Aorta (tissue), 5 donors: ENCODE data around the gene FCHSD2. TPM values are rescaled to one million over a fixed set of nuclear protein-coding genes. Genes with fewer than 3 reads are reported as not detected.
"Not testable (repeated sequence)": the region's sequence is repeated elsewhere in the genome, so short reads cannot be mapped to it uniquely, and the experiment has no call there.

Source experiments
- ATAC-seq: fragments of 200-7000 bp; cut with Tn5 transposase; one replicate; pipeline ENCODE4 v1.9.1; 2022; ENCODE audit warnings: moderate library complexity; ENCODE audit not compliant: low FRiP score
- DNase-seq, 2 donors: peaks; one replicate each; pipeline ENCODE4 v3.0.0-alpha.2; 2020
- H3K27ac ChIP-seq, 2 donors: one replicate each; pipeline ENCODE4 v1.5.1; 2013; ENCODE audit warnings: low read length in 2 of 2, mild to moderate bottlenecking in 2 of 2, moderate library complexity in 2 of 2, control low read depth in 1 of 2, inconsistent platforms in 1 of 2, low read depth in 1 of 2
- H3K27me3 ChIP-seq, 2 donors: one replicate each; pipeline ENCODE4 v1.6.1; 2013; ENCODE audit warnings: control low read depth in 1 of 2, low read length in 1 of 2, mild to moderate bottlenecking in 1 of 2, moderate library complexity in 1 of 2; ENCODE audit not compliant: insufficient read depth in 2 of 2, control insufficient read depth in 1 of 2
- H3K36me3 ChIP-seq, 2 donors: one replicate each; pipeline ENCODE4 v1.6.1; 2013; ENCODE audit warnings: control low read depth in 1 of 2, low read length in 1 of 2, mild to moderate bottlenecking in 1 of 2; ENCODE audit not compliant: insufficient read depth in 2 of 2, control insufficient read depth in 1 of 2
- H3K4me1 ChIP-seq, 2 donors: one replicate each; pipeline ENCODE4 v1.6.1; 2013; ENCODE audit warnings: low read length in 2 of 2, control low read depth in 1 of 2, mild to moderate bottlenecking in 1 of 2, moderate library complexity in 1 of 2; ENCODE audit not compliant: insufficient read depth in 2 of 2, control insufficient read depth in 1 of 2
- H3K4me3 ChIP-seq, 2 donors: one replicate each; pipeline ENCODE4 v1.5.1; 2013; ENCODE audit warnings: low read length in 2 of 2, control low read depth in 1 of 2, mild to moderate bottlenecking in 1 of 2
- H3K9me3 ChIP-seq: one replicate; pipeline ENCODE4 v1.6.1; 2013; ENCODE audit warnings: mild to moderate bottlenecking, low read length; ENCODE audit not compliant: control insufficient read depth
- WGBS, 2 donors: extraction: QIAGEN DNeasy Blood & Tissue Kit; methylation state at CpG; one replicate each; pipeline ENCODE4 v1.1.7; 2013; 5-methylcytosine and 5-hydroxymethylcytosine counted together
- intact Hi-C, 2 donors: fragments of 100-400 bp; cut with DNase I; formaldehyde crosslinking; loops; one replicate each; pipeline versions ENCODE4 v1.14.2 to v1.15.0; 2022
- polyA plus RNA-seq, 2 donors: library from polyadenylated mRNA; stranded (reverse); fragments of 200-250 nt; gene quantifications; one replicate each; pipeline ENCODE4 v1.2.3, GENCODE V29; 2013
- total RNA-seq, 2 donors: library from RNA; stranded (reverse); fragmentation: NEBNext Ultra II Directional; extraction: Animal tissue kit (Norgen Biotek cat#: 25700); gene quantifications; one replicate each; pipeline ENCODE4 v1.2.1, GENCODE V29; 2021
- donor health status: healthy with polysubstance abuse.
- donor health status: Bipolar disorder and iron deficiency.
- donor health status: DM: no; HTN: no; CAD: no.
- donor health status: DM: no; HTN: no; CAD: no.
- donor health status: DM: yes; HTN: yes; CAD: no.

The FCHSD2 gene
- total and polyA plus RNA-seq, 4 donors = 34.4 to 107 (median 62.2) TPM

GRCh38 chr11:72812604-72812966 lies 329.5 kb downstream of the FCHSD2 start:
- peaks cover 0 to 2% of the 10 kb centered on the region in 2 donors for H3K27me3 ChIP-seq
- no peak overlapping the region for H3K4me3 ChIP-seq
- H3K9me3 ChIP-seq = no peaks in the 10 kb centered on the region
- intact Hi-C loops = loop anchor here (2.0 to 5.0 kb wide), 3 partner anchors 18 to 90 kb away; partner anchors contain the start of gene STARD10 (in 1 of the 2)
- peak in 1 of 2 donors; percentile 33 for DNase-seq
- H3K36me3 ChIP-seq = no peaks in the 10 kb centered on the region
- H3K4me1 ChIP-seq = no peaks in the 10 kb centered on the region
- no peak for ATAC-seq
- peak overlapping the region; percentile 16 to 85 for H3K27ac ChIP-seq
- WGBS, 2 donors = 12% methylated on average over 4 of the region's 4 CpGs

GRCh38 chr11:72811686-72812085 lies 330.4 kb downstream of the FCHSD2 start:
- not testable (repeated sequence) for H3K4me1 ChIP-seq, H3K27me3 ChIP-seq, H3K4me3 ChIP-seq, DNase-seq, H3K9me3 ChIP-seq, H3K36me3 ChIP-seq, ATAC-seq, H3K27ac ChIP-seq
- WGBS, 2 donors = 89 to 92% methylated on average over 10 of the region's 10 CpGs
- intact Hi-C loops = loop anchor here (2.0 to 5.0 kb wide), 3 partner anchors 17 to 89 kb away; partner anchors contain the start of gene STARD10 (in 1 of the 2)

GRCh38 chr11:72808331-72808798 lies 333.8 kb downstream of the FCHSD2 start:
- ATAC-seq = no peak
- no peak for DNase-seq
- no peaks in the 10 kb centered on the region for H3K36me3 ChIP-seq
- H3K4me3 ChIP-seq = no peak overlapping the region
- no peak overlapping the region for H3K27ac ChIP-seq
- no peaks in the 10 kb centered on the region for H3K4me1 ChIP-seq
- no peaks in the 10 kb centered on the region for H3K9me3 ChIP-seq
- no peaks in the 10 kb centered on the region for H3K27me3 ChIP-seq
- 85 to 87% methylated on average over 4 of the region's 4 CpGs for WGBS, 2 donors
- intact Hi-C loops = no loop called here

- H3K27me3 ChIP-seq = no peaks in the 10 kb centered on the region
Observed at GRCh38 chr11:72807792-72808191, 334.3 kb downstream of the FCHSD2 start.

GRCh38 chr11:72807021-72807693 lies 335.0 kb downstream of the FCHSD2 start:
- Histone ChIP-seq H3K4me1 (no peaks in the 10 kb centered on the region), H3K36me3 (no peaks in the 10 kb centered on the region), H3K27me3 (no peaks in the 10 kb centered on the region), H3K27ac (no peak overlapping the region), H3K4me3 (no peak overlapping the region), H3K9me3 (no peaks in the 10 kb centered on the region)
- ATAC-seq = no peak
- 80 to 83% methylated on average over 5 of the region's 5 CpGs for WGBS, 2 donors
- intact Hi-C loops = no loop called here
- DNase-seq = no peak

More at GRCh38 chr11:72807792-72808191, 334.3 kb downstream of the FCHSD2 start:
- no peaks in the 10 kb centered on the region for H3K9me3 ChIP-seq
- H3K4me3 ChIP-seq = no peak overlapping the region
- DNase-seq (no peak), ATAC-seq (no peak)
- no peaks in the 10 kb centered on the region for H3K4me1 ChIP-seq
- 78 to 83% methylated on average over 2 of the region's 2 CpGs for WGBS, 2 donors
- no peaks in the 10 kb centered on the region for H3K36me3 ChIP-seq
- intact Hi-C loops = no loop called here
- no peak overlapping the region for H3K27ac ChIP-seq

GRCh38 chr11:72806378-72806777 lies 335.7 kb downstream of the FCHSD2 start:
- WGBS, 2 donors = 94 to 100% methylated on average over 1 of the region's 1 CpG
- intact Hi-C loops, H3K4me3 ChIP-seq, H3K4me1 ChIP-seq, DNase-seq, H3K27ac ChIP-seq, H3K27me3 ChIP-seq, H3K36me3 ChIP-seq, H3K9me3 ChIP-seq, ATAC-seq: not testable (repeated sequence)

GRCh38 chr11:72805216-72805615 lies 336.9 kb downstream of the FCHSD2 start:
- ATAC-seq (no peak), DNase-seq (no peak)
- WGBS, 2 donors = 84 to 87% methylated on average over 6 of the region's 6 CpGs
- intact Hi-C loops = no loop called here
- no peaks in the 10 kb centered on the region for H3K27me3 ChIP-seq
- H3K4me3 ChIP-seq = no peak overlapping the region
- no peaks in the 10 kb centered on the region for H3K9me3 ChIP-seq
- no peaks in the 10 kb centered on the region for H3K36me3 ChIP-seq
- no peaks in the 10 kb centered on the region for H3K4me1 ChIP-seq
- H3K27ac ChIP-seq = no peak overlapping the region

GRCh38 chr11:72802822-72803221 lies 339.3 kb downstream of the FCHSD2 start:
- WGBS, 2 donors = 84 to 90% methylated on average over 6 of the region's 6 CpGs
- Histone ChIP-seq H3K27me3 (no peaks in the 10 kb centered on the region), H3K4me1 (no peaks in the 10 kb centered on the region), H3K27ac (no peak overlapping the region), H3K4me3 (no peak overlapping the region), H3K36me3 (no peaks in the 10 kb centered on the region), H3K9me3 (no peaks in the 10 kb centered on the region)
- DNase-seq (no peak), ATAC-seq (no peak)
- intact Hi-C loops = no loop called here

- DNase-seq (no peak), ATAC-seq (no peak)
- no peaks in the 10 kb centered on the region for H3K27me3 ChIP-seq
- H3K9me3 ChIP-seq = no peaks in the 10 kb centered on the region
- H3K36me3 ChIP-seq = no peaks in the 10 kb centered on the region
- intact Hi-C loops = no loop called here
- 46 to 54% methylated on average over 4 of the region's 4 CpGs for WGBS, 2 donors
- no peaks in the 10 kb centered on the region for H3K4me1 ChIP-seq
- no peak overlapping the region for H3K4me3 ChIP-seq
- no peak overlapping the region for H3K27ac ChIP-seq
Observed at GRCh38 chr11:72799441-72799840, 342.7 kb downstream of the FCHSD2 start.
